Stimulated activated CD8-positive, alpha-beta memory T cell treated with anti-CD3 and anti-CD28 coated beads, Interleukin-12 subunit alpha, Interleukin-12 subunit beta, amount 100 ng/mL, for 1 hour (primary cell): ENCODE data around the gene HJURP.

Source experiments
- DNase-seq: peaks from one replicate; pipeline ENCODE4 v3.0.0-alpha.2; 2020; ENCODE audit warnings: low read depth

HJURP gene

GRCh38 chr2:233815861-233816260 lies 38.5 kb downstream of the HJURP start:
- DNase-seq: no peak

GRCh38 chr2:233814056-233814835 lies 40.1 kb downstream of the HJURP start:
- DNase-seq: no peak

- DNase-seq: no peak
These were observed 40.9 kb downstream of the HJURP start for GRCh38 chr2:233813236-233814055.

GRCh38 chr2:233811732-233812131 lies 42.6 kb downstream of the HJURP start:
- DNase-seq: no peak

GRCh38 chr2:233811087-233811486 lies 43.2 kb downstream of the HJURP start:
- no peak for DNase-seq

GRCh38 chr2:233810385-233810784 lies 44.0 kb downstream of the HJURP start:
- DNase-seq: no peak

GRCh38 chr2:233807966-233808935 lies 46.1 kb downstream of the HJURP start:
- no peak for DNase-seq

- DNase-seq: no peak
These were observed 47.0 kb downstream of the HJURP start for GRCh38 chr2:233807215-233807865.

- no peak for DNase-seq
These were observed 50.3 kb downstream of the HJURP start for GRCh38 chr2:233803994-233804393.

GRCh38 chr2:233803292-233803911 lies 50.9 kb downstream of the HJURP start:
- DNase-seq: no peak

- no peak for DNase-seq
These were observed 52.1 kb downstream of the HJURP start for GRCh38 chr2:233802132-233802815.

GRCh38 chr2:233801357-233802131 lies 52.8 kb downstream of the HJURP start:
- no peak for DNase-seq

GRCh38 chr2:233800208-233800607 lies 54.1 kb downstream of the HJURP start:
- no peak for DNase-seq

- DNase-seq: no peak
These were observed 54.6 kb downstream of the HJURP start for GRCh38 chr2:233799716-233800115.

- no peak for DNase-seq
These were observed 55.2 kb downstream of the HJURP start for GRCh38 chr2:233799087-233799665.

GRCh38 chr2:233798335-233799086 lies 55.8 kb downstream of the HJURP start:
- no peak for DNase-seq

GRCh38 chr2:233796254-233796653 lies 58.1 kb downstream of the HJURP start:
- no peak for DNase-seq

- no peak for DNase-seq
These were observed 58.6 kb downstream of the HJURP start for GRCh38 chr2:233795735-233796171.
